Ascending aorta (tissue), 2 donors: ENCODE measurements around the gene SEMA4C. TPM values are rescaled to one million over a fixed set of nuclear protein-coding genes. Genes with fewer than 3 reads are reported as not detected.

Source experiments
- DNase-seq, 2 donors: peaks; one replicate each; pipeline ENCODE4 v3.0.0-alpha.2; 2019; ENCODE audit warnings: low spot score in 2 of 2
- H3K27ac ChIP-seq, 2 donors: fragments of 200-600 bp; sonication (generic); one replicate each; pipeline ENCODE4 v1.5.1; 2016 to 2017; ENCODE audit warnings: mild to moderate bottlenecking in 1 of 2
- H3K27me3 ChIP-seq: fragments of 200-600 bp; sonication (generic); one replicate; pipeline ENCODE4 v1.5.1; 2017
- H3K36me3 ChIP-seq, 2 donors: fragments of 200-600 bp; sonication (generic); one replicate each; pipeline ENCODE4 v1.5.1; 2016
- H3K4me1 ChIP-seq, 2 donors: fragments of 200-600 bp; sonication (generic); one replicate each; pipeline ENCODE4 v1.5.1; 2016 to 2017; ENCODE audit warnings: mild to moderate bottlenecking in 1 of 2
- H3K4me3 ChIP-seq, 2 donors: fragments of 200-600 bp; sonication (generic); one replicate each; pipeline ENCODE4 v1.5.1; 2016 to 2017; ENCODE audit warnings: mild to moderate bottlenecking in 1 of 2
- H3K9me3 ChIP-seq, 2 donors: fragments of 200-600 bp; sonication (generic); one replicate each; pipeline ENCODE4 v1.5.1; 2016
- CTCF ChIP-seq, 3 experiments: fragments of 200-600 bp in 2 of 3; fragments of 450-650 bp in 1 of 3; sonication (generic) in 2 of 3; IDR thresholded peaks; one replicate each; pipeline ENCODE4 v1.5.1; 2016 to 2019; ENCODE audit warnings: antibody characterized with exemption in 3 of 3, mild to moderate bottlenecking in 1 of 3, moderate library complexity in 1 of 3
- intact Hi-C: fragments of 100-400 bp; cut with DNase I; formaldehyde crosslinking; loops from one replicate; pipeline ENCODE4 v1.15.1; 2023
- total RNA-seq: library from RNA; depleted of rRNA; stranded (reverse); fragments of >200 nt; gene quantifications from one replicate; pipeline ENCODE4 v1.1.0, GENCODE V29; 2016

The SEMA4C gene
- total RNA-seq, 1 donor from 2014 or later, result 56.9 TPM

GRCh38 chr2:96909611-96910021, 39.7 kb upstream of the SEMA4C start:
- no peak for DNase-seq
- no peak for TF ChIP-seq CTCF (IDR thresholded peaks at IDR 0.05)
- Histone ChIP-seq H3K27ac (no peak overlapping the region), H3K4me3 (no peak overlapping the region), H3K4me1 (peaks cover 7 to 27% of the 10 kb centered on the region in 2 donors), H3K36me3 (no peaks in the 10 kb centered on the region), H3K9me3 (no peaks in the 10 kb centered on the region), H3K27me3 (no peaks in the 10 kb centered on the region)
- intact Hi-C loops, result loop anchor here (5.0 kb wide), 1 partner anchor 372 kb away; the partner anchor contains the start of gene ARID5A

DNA sequence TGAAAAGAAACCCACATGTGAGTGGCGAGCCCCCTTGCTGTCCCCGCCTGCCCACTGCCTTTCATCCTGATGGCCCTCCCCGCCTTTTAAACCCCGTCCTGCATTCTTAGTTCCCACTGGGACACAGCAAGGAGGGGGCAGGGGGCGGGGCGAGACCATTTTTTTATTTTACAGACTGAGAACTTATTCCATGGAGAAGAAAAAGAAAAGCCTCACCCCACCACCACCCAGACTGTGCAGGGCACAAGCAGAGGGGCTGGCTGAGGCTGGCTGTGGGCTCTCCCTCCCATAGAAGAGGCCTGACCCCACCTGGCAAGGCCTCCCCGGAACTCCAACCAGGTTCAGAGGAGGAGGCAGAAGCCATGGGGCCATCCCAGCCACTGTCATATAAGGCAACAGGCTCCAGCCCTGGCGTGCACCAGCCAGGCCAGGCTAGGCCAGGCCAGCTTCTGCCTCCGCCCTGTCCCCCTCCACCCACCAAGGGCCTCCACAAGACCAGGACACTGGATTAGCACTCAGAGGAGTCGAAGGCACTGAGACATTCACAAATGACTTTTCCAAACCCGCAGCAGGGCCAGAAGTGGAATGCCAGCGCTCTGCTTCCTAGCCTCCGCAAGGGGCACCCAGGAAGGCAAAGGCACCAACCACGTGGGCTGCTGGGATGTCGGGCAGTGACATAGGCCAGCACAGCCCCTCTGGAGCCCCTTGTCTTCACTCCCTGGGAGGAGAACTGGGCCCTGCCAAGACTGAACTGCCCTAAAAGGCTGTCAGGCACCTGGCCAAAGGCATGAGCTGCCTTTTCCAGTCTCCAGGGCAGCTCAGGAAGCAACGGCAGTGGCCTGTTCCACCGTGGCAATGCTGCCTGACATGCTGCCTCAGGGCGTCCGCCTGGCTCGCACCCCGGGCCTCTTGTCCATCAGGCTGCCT, 37.5 kb upstream of the SEMA4C start:
- peak overlapping the region; percentile 95 to 98 for H3K27ac ChIP-seq
- no peaks in the 10 kb centered on the region for H3K9me3 ChIP-seq
- DNase-seq, result peak; percentile 77 to 97
- H3K36me3 ChIP-seq, result no peaks in the 10 kb centered on the region
- peak in 1 of 3 experiments; percentile 21 for TF ChIP-seq CTCF (IDR thresholded peaks at IDR 0.05)
- intact Hi-C loops, result loop anchor here (1.0 to 5.0 kb wide), 8 partner anchors 20 to 370 kb away; partner anchors contain the start of genes ANKRD39, ARID5A, CNNM3 and LMAN2L
- peak overlapping the region; percentile 40 to 56 for H3K4me3 ChIP-seq
- no peaks in the 10 kb centered on the region for H3K27me3 ChIP-seq
- H3K4me1 ChIP-seq, result peaks cover 7 to 38% of the 10 kb centered on the region in 2 donors

- Histone ChIP-seq H3K4me3 (peak overlapping the region; percentile 40 to 56), H3K36me3 (no peaks in the 10 kb centered on the region), H3K27ac (peak overlapping the region; percentile 95 to 98), H3K9me3 (no peaks in the 10 kb centered on the region), H3K4me1 (peaks cover 7 to 38% of the 10 kb centered on the region in 2 donors), H3K27me3 (no peaks in the 10 kb centered on the region)
- TF ChIP-seq CTCF (IDR thresholded peaks at IDR 0.05), result peak in 1 of 3 experiments; percentile 5
- DNase-seq, result peak in 1 of 2 donors; percentile 78
- intact Hi-C loops, result loop anchor here (1.0 to 5.0 kb wide), 8 partner anchors 20 to 369 kb away; partner anchors contain the start of genes ANKRD39, ARID5A, CNNM3 and LMAN2L
Observed at GRCh38 chr2:96906729-96907114, 36.8 kb upstream of the SEMA4C start.

DNA sequence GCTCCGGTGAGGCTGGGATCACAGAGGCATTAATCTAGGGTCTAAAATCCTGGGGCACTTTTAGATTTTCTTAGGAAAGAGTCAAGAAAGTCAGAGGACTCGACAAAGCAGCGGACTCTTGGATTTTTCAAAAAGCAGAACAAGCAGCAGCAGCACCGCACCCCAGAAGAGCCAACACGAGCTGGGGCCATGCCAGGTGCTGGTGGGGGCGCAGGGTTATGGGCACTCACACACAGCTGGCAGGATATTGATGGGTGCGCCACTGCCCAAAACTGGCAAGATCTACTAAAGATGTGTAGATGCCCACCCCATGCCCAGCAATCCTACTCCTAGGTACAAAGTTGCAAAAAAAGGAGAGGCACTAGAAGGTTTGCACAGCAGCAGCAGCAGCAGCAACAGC, 33.9 kb upstream of the SEMA4C start:
- Histone ChIP-seq H3K4me1 (peaks cover 7 to 40% of the 10 kb centered on the region in 2 donors), H3K36me3 (no peaks in the 10 kb centered on the region), H3K27ac (peak overlapping the region; percentile 55 to 98), H3K27me3 (no peaks in the 10 kb centered on the region), H3K9me3 (no peaks in the 10 kb centered on the region), H3K4me3 (no peak overlapping the region)
- TF ChIP-seq CTCF (IDR thresholded peaks at IDR 0.05), result no peak
- no peak for DNase-seq
- intact Hi-C loops, result no loop called here

- H3K4me3 ChIP-seq, result no peak overlapping the region
- no peak for TF ChIP-seq CTCF (IDR thresholded peaks at IDR 0.05)
- no peaks in the 10 kb centered on the region for H3K27me3 ChIP-seq
- intact Hi-C loops, result no loop called here
- no peaks in the 10 kb centered on the region for H3K36me3 ChIP-seq
- H3K4me1 ChIP-seq, result peaks cover 7 to 39% of the 10 kb centered on the region in 2 donors
- H3K9me3 ChIP-seq, result no peaks in the 10 kb centered on the region
- H3K27ac ChIP-seq, result peak overlapping the region; percentile 55 to 98
- no peak for DNase-seq
Observed at GRCh38 chr2:96903318-96903717, 33.4 kb upstream of the SEMA4C start.
